LoVo (cell line): ENCODE results near the gene SCD5.

Source experiments
- DNase-seq: peaks from one replicate; pipeline ENCODE4 v3.0.0-alpha.2; 2016; ENCODE audit warnings: low spot score

SCD5 gene

GRCh38 chr4:82588771-82589270 is 209.8 kb downstream of the SCD5 start:
- no peak for DNase-seq

GRCh38 chr4:82587826-82588540 is 210.6 kb downstream of the SCD5 start:
- DNase-seq = no peak

- DNase-seq = no peak
Measured at GRCh38 chr4:82585690-82586435, 212.7 kb downstream of the SCD5 start.

GRCh38 chr4:82584931-82585330 is 213.7 kb downstream of the SCD5 start:
- DNase-seq = no peak

DNA sequence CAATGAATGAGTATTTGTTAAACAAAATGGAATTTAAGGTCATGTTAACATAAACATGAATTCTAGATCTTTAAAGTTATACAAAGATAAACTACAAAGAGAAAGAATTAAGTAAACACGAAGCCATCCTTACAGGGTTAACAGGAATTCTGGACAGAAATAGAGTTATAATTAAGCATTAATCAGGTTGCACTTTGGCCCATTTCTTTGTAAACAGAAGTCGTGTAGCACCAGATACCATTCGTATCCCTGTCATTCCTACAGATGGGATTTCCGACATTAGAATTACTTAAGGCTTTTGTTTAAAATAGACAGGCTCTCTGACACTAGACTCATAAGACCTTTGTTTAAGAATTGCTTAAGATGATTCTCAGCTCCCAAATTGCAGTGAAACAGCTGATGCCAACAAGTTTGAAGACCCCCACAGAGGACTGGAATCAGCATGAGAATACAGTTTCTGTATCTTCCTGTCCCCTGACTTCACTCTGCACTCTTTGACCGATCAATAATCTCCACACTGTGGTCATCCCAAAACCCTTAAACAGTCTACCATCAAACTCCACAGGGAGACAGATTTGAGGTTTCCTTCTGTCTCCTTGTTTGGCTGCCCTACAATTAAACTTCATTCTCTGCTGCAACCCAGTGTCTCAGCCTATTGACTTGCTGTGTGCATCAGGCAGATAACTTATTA is 214.6 kb downstream of the SCD5 start:
- DNase-seq = no peak

GRCh38 chr4:82579932-82580331 is 218.7 kb downstream of the SCD5 start:
- DNase-seq = no peak
